ENCODE results near the gene TPCN1. TPM values are rescaled to one million over a fixed set of nuclear protein-coding genes. Genes with fewer than 3 reads are reported as not detected.
A peak's percentile ranks its signal among the peaks of the same experiment; 100 is the strongest.

TPCN1 gene
- total RNA-seq, 1 experiment from 2014 or later: 13.5 TPM

DNA sequence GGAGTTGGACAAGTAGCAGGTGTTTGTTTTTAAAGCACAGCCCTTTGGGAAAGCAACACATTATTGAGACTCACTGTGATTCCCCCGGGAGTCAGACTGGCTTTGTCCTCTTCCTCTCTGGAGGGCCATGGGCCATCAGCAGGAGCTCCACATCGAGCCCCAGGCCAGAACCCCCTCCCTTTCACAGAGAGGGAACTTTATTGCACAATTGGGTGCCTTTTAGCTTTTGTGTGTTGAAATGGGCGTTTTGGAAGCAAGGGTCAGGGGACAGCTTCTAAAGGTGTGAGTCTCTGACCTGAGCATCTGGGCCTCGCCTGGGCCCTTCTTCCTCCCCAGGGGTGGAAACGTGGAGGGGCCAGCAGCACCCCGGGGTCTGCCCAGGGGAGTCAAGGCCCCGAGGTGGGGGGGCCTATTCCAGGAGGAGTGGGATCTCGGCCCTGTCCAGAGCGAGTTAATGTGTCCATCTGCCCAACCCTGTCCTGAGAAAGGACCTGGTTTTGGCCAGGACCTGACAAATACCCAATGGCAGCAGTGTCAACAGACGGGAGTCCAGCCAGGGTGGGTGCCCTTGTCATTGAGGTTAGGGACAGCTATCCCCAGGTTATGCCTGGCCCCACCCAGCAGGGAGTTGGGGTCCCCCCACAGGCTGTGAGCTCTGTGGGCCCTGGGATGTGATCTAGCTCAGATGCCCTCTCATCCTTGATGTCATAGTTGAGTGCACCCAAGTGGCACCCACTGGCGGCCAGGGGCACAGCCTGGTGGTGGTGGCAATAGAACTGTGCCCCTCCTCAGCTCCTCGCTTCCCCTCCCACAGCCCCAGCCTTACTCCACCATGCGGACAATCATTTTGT, 76.6 kb downstream of the TPCN1 start:
- Histone ChIP-seq H3K4ac (ENCODE audit: low read depth, low read length) (no peak overlapping the region), H3T11ph (ENCODE audit: low read length) (no peak overlapping the region), H2AK5ac (ENCODE audit: insufficient read length, low read length) (no peak overlapping the region), H4K91ac (ENCODE audit: insufficient read length, low read depth, low read length) (no peak overlapping the region), H3K4me2 (ENCODE audit: insufficient read depth, insufficient read length, low read length) (no peak overlapping the region), H3K23ac (ENCODE audit: insufficient read length, low read depth, low read length) (no peak overlapping the region), H3K14ac (ENCODE audit: insufficient read depth, low read length) (no peak overlapping the region), H4K5ac (ENCODE audit: insufficient read length, low read depth, low read length) (no peak overlapping the region), H4K20me1 (ENCODE audit: control insufficient read depth, insufficient read depth, insufficient read length) (no peaks in the 10 kb centered on the region), H3K18ac (ENCODE audit: insufficient read length, low read depth, low read length) (no peak overlapping the region), H3K27ac (ENCODE audit: insufficient read length, low read depth, low read length) (no peak overlapping the region), H3K23me2 (ENCODE audit: insufficient read length, low read depth, low read length, poor library complexity, severe bottlenecking) (no peaks in the 10 kb centered on the region), H2BK5ac (ENCODE audit: insufficient read length, low read length) (no peak overlapping the region), H3K4me1 (ENCODE audit: insufficient read depth, low read length) (no peaks in the 10 kb centered on the region; the same call in 1 of the 2 replicates), H2AFZ (ENCODE audit: low read length) (no peak overlapping the region), H3K56ac (ENCODE audit: insufficient read length, low read depth, low read length) (no peak overlapping the region), H2BK20ac (ENCODE audit: low read depth, low read length, poor library complexity, severe bottlenecking) (no peak overlapping the region), H2BK12ac (ENCODE audit: insufficient read length, low read depth, low read length) (no peak overlapping the region), H2BK15ac (ENCODE audit: low read depth, low read length) (no peak overlapping the region), H4K8ac (replicated peaks; ENCODE audit: insufficient read length, low read depth, low read length) (no peak overlapping the region), H3K79me2 (ENCODE audit: insufficient read depth, low read length) (no peaks in the 10 kb centered on the region), H3K79me1 (ENCODE audit: insufficient read depth, low read depth, low read length, poor library complexity, severe bottlenecking) (no peaks in the 10 kb centered on the region), H3K9ac (ENCODE audit: extremely low read depth, insufficient read length, low read length) (no peak overlapping the region), H3K27me3 (ENCODE audit: insufficient read depth, low read length) (no peaks in the 10 kb centered on the region), H2BK120ac (ENCODE audit: low read depth, low read length, poor library complexity, severe bottlenecking) (no peak overlapping the region), H3K9me3 (ENCODE audit: control insufficient read depth, low read depth, low read length) (no peaks in the 10 kb centered on the region)
- peak overlapping the region in 2 of 3 experiments; percentile 72 to 75; a peak in 4 of 7 replicates for H3K27ac Mint-ChIP-seq
- no peaks in the 10 kb centered on the region; the same call in 1 of the 2 replicates for H3K27me3 Mint-ChIP-seq (ENCODE audit: low read depth)
- H3K4me1 Mint-ChIP-seq: peaks cover 18 to 23% of the 10 kb centered on the region in 2 experiments
- TF ChIP-seq, protein P1, sequence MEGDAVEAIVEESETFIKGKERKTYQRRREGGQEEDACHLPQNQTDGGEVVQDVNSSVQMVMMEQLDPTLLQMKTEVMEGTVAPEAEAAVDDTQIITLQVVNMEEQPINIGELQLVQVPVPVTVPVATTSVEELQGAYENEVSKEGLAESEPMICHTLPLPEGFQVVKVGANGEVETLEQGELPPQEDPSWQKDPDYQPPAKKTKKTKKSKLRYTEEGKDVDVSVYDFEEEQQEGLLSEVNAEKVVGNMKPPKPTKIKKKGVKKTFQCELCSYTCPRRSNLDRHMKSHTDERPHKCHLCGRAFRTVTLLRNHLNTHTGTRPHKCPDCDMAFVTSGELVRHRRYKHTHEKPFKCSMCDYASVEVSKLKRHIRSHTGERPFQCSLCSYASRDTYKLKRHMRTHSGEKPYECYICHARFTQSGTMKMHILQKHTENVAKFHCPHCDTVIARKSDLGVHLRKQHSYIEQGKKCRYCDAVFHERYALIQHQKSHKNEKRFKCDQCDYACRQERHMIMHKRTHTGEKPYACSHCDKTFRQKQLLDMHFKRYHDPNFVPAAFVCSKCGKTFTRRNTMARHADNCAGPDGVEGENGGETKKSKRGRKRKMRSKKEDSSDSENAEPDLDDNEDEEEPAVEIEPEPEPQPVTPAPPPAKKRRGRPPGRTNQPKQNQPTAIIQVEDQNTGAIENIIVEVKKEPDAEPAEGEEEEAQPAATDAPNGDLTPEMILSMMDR (conservative IDR thresholded peaks at IDR 0.05): no peak
- H3K36me3 Mint-ChIP-seq (ENCODE audit: insufficient read depth in 1 of 3, low read depth in 3 of 3): peaks cover 8 to 23% (median 12%) of the 10 kb centered on the region in 3 experiments
- DNase-seq: no peak
- no CpG with 5 or more reads among the region's 13 CpGs for WGBS (ENCODE audit: extremely low coverage, insufficient read length, low lambda C conversion rate)
- no peak overlapping the region for H3K4me3 Mint-ChIP-seq
- H3K9me3 Mint-ChIP-seq: no peaks in the 10 kb centered on the region

Data from H9 (cell line).